CD4-positive, alpha-beta T cell treated with Interleukin-12 subunit alpha and Interleukin-12 subunit beta, for 1 hour (primary cell): Measurements from ENCODE around the gene AFAP1.

ENCODE experiments used
- DNase-seq: peaks from one replicate; pipeline ENCODE4 v3.0.0-alpha.2; 2020

The AFAP1 gene

DNA sequence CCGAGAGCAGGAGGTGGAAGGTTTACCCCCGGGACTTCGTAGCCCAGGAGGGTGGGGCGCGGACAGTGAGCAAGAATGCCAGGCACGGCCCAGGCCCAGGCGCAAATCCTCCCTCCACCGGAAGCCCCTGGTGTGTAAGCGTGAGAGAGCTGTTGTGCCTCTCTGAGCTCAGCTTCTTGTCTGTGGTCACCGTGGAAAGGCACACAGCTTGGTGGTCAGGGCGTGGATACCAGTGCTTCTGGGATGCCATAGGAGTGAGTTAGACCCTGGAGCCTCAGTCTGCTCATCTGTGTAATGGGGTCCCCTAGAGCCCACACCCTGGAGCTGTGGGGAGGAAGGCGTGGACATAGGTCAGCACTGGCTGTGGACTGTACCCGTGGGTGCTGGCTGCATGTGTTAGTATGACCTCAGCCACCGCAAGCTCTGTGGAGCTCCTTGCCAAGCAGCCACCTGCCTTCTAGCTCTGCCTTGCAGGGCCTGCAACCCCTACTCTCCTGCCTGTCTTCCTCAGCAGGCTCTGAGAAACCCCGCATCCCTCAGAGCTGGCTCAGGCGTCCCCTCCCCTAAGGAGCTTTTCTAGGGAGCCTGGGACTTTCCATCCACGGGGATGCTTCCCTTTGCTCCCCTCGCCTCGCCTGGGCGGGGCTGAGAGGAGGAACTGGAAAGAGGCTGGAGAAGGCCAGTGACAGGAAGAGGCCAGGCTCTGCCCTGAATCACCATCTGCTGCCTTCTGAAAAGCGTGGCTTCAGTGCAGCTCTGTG is 28.0 kb upstream of the AFAP1 start:
- peak; percentile 16 for DNase-seq

DNA sequence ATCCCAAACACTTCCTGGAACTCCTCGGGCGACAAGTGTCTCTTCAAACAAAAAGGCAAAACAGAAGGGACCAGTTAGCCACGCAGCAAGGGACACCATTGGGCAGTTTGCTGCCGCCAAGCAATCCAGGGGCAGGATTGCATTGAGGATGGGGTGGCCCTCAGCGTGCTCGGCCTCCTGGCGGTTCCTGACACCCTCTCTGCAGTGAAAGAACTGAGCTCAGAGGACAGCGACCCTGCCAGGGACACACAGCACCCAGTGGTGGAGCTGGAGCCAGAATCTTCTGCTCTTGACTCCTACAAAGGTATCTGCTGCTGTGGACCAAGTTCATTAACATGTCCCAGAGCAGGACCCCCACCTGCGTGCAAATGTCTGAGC is 27.4 kb upstream of the AFAP1 start:
- DNase-seq = no peak

DNA sequence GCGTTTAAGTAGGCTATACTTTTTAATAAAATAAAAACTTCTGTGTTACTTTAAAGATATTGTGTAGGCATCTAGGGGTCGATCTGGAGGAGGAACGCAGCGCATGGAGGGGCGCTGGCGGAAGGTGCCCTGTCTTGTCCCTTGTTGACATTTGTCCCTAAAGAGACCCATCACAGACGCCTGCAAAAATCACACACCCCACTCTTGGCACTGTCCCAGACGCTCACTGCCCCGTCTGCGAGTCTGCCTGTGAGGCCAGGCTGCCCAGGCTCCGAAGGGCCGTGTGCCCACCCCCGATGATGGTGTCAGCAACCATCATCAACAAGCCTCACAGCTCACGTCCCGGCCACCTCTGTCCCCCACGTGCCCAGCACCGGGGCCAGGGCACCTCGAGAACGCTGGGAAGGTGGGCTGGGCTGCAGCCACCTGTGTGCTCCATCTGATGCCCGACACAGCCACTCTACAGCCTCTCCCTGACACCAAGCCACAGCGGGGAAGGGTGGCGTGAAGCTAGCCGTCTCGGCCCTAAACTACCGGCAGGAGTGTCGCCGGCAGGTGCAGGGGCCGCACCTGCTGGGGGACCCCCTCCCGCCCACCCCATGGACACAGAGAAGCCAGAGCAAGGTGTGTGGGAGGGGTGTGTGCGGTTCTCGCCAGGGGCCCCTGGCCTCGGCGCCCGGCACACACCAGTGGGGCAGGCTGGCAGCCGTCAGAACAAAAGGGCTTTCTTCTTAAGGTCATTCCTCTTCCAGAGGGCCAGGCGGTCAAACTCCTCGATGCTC is 26.8 kb upstream of the AFAP1 start:
- DNase-seq = no peak

DNA sequence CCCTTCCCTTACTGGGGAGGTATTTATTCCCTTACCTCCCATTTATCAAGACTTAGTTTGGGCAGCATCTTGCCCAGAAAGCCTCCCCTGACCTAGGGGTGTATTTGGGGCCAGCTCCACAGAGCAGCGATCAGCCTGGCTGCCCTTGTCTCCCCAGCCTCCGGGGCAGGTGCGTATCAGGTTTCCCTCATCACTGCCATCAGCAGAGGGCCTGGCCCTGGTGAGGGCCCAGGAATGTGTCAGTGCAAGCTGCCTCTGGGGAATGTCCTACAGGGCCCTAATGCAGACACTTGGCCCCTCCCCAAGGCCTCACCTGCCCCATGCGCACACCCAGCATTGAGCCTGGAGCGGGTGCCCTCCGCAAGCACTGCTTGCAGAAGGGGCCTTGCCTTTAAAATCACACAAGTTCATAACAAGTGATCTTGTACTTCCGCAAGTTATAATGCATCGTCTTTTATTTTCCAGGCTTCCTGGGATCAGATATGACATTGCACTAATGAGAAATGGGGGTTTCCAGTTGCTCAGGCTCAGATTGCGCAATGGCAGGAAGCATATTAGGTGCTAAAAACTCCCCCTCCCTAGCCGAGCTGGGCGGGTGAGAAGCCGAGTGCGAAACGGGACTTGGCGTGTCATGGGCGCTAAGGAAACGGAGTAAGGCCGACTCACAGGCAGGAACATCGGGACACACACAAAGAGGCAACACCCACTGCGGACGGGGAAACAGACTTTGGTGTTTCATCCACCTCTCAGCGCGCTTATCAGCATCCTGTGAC is 25.4 kb upstream of the AFAP1 start:
- peak; percentile 78 for DNase-seq

DNA sequence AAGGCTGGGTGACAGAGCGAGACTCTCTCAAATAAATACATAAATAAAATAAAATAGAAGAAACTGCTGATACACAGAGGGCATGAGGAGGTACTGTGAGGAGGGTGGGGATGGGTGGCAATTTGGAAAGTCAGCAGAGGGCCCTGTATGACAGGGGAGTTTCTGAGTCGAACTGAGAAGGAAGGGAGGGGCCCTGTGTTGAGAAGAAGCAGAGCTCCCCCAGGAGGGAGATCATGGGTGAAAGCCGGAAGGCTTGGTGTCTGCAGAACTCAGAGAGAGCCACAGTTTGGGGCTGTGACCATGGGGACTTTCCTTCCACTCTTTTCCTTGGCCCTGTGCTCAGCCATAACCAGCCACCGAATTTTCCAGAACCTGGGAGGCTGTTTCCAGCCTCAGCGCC is 24.8 kb upstream of the AFAP1 start:
- peak; percentile 71 for DNase-seq

DNA sequence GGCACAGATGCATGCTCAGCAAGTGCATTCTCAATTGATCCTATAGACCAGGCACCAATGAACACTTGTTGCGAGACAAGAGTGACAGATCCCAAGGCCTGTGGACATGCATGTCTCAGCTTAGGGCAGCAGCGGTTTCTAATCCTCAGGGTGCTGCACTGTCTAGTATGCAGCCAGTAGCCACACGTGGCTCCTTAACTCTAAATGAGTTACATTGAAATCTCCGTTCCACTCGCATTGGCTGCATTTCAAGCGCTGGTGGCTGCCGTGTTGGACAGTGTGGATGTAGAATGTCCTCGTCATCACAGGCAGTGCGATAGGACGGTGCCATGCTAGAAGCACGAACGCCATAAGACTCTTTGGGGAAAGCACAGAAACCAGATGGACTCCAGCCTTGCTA is 24.0 kb upstream of the AFAP1 start:
- no peak for DNase-seq

DNA sequence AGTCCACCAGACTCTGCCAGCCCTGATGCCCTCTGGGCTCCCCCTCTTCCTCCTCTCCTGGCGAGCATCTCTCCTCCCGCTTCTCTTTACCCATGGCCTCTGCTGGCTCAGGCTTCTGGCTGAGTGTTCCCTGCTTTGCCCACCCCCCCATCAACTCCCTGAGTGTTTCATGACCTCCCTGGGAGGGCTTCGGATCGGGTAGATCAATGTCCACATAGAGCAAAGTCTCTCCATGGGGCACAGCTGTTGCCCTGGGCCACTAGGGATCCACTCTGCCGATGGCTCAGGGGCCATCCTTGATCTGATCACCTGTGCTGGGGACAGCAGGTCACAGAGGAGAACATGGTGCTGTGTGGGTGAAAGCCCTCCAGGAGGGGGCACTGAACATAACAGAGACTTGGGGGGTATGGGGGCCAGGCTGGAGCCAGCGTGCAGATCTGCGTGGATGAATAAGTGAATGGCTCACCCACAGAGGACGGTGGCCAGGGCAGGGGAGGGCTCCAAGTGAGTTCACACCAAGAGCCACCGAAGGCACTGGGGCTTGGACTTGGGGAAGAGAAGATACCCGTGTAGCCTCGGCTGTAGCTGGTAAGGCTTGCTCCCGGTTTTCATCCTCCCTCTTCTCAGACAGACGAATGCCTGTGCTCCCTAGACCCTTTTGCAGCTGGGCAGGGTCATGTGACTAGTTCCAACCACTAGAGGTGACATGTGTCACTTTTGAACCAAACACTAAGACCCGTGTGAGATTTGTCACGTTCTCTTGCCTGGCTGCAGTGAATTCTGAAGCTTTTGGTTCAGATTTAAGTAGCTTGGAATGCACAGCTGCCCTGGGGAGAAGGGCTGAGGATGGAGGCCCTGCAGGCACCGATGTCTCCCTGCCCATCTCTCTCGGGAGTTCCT is 23.2 kb upstream of the AFAP1 start:
- DNase-seq = no peak

DNA sequence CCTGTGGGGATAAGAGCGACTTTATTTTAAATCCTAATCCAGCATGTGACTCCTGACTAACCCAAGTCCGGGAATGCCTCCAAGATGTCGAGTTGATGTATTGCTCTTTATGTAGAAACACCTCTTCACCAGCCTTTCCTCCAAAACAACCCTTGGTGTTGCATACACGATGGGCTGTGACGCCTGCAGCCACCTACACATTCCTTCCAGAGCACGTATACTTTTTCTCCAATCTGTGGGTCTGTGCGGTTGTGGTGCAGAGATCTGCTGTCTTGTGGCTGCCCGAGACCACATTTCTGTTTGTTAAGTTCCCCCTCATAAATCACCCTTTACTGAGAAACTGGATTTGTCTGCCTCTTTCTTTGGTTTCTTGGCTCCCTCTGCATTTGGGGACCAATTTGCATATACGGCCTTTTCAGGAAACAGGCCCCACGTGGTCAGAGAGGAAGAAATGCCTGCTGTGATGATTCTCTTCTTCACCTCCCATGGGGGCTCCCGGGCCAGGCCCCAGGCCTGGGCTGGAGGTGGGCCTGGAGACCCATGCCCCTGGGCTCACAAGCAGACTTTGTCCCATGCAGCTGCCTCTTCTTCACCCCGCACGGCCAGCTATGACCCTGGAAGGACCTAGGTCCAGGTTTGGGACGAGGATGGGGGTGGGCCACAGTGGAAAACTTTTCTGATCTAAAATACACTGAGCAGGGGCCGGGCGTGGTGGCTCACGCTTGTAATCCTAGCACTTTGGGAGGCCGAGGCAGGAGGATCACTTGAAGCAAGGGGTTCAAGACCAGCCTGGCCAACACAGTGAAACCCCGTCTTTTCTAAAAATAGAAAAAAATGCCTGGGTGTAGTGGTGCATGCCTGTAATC is 21.4 kb upstream of the AFAP1 start:
- peak; percentile 26 for DNase-seq

DNA sequence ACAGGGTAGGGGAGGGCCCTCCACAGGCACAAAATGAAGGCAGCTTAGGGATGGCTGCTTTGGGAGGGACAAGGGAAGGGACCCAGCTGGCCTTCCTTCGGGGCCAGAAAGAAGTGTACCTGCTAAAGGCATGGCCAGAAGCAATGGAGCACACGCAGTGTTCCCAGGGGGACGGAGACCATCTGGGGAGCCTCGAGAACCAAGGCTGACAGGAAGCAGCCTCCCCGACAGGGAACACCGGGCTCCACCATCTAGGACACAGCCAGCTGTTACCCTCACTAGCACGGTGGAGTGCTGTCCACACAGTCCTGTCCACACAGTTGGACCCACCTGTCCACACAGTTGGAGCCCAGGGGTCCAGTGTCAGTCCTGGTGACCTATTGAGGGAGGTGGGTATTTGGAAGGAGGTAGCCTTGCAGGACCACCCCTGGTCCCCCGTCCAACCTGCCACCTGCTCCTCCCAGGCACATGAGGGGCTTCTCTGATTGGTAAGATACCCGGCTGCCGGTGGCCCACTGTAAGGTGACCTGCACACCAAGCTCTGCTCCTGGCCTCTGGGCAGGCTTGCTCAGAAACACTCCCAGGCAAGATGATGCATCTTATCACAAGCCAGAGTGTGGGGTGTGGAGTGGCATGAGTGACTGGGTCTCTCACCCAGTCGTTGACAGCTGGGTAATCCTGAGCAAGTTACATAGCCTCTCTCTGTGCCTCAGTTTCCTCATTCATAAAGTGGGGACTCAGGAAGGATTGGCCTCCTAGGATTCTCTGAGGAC is 20.5 kb upstream of the AFAP1 start:
- DNase-seq = no peak

DNA sequence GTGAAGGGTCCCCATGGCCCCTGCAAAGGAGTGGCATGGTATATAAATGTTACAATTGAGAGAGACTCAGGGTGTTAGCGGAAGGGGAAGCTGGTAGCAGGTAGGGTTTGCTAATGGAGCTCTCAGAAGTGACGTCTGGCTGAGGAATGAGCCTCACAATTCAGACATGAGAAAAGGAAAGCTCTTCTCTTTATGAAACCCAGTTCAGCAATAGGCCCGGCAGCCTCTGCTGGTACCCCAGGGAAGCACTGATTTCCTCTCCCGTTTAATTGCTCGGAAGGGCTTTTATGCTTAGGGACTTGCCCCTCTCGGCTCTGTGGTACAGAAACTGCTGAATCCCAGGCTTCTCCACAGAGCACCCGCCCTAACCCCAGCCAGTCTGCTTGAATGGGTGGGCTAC is 19.4 kb upstream of the AFAP1 start:
- DNase-seq = no peak

DNA sequence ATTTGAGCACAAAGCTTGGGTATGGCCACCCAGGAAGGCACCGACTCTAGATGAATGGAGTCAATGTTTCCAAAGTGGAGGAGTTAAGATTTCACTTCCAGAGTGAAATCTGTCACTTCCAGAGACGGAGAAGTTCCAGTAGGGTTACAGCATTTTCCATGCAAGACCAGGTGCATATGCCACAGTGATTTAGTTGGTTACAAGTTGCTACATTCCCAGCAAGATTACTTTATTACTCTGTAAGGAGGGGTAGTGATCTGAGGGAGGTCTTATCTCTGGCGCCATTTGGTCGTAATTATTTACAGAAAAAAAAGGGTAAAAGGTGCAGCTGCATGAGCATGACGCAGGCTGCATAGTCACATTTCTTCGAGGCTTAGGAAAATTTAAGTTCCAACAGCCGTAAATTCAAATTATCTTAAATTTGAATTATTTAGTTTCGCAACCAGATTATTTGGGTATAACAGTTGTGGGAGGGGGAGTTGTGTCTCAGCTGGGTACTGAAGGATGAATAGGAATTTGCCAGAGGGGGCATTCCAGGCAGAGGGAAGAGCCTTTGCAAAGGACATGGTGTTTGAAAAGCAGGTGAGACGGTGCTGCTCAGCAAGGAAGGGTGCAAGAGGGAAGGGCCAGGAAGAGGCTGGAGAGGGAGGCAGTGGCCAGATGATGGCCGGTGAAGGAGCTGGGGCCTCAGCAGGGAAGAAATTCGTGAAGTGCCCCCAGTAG is 17.4 kb upstream of the AFAP1 start:
- no peak for DNase-seq

DNA sequence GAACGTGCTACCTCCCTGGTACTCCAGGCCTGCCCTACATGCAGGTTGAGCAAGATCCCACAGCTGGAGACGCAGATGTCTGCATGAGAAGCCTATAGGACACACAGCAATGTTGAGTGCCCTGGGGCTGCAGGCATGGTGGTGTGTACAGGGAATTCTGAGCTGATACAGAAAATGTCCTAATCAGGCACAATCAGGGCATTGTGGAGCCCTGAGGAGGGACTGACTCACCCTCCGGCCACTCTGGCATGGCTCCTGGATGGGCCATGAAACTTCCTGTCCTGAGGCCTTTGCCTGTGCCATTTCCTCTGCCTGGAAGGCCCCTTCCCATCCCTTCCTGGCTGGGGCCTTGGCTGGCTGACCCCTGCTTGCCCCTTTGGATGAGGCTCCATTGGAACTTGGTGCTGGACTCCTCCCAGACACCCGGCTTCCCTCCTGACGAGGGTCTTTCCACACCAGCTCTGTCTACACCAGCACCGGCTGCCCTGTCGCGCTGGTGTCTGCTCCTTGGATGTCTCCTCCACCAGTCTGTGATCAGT is 16.7 kb upstream of the AFAP1 start:
- DNase-seq = no peak

DNA sequence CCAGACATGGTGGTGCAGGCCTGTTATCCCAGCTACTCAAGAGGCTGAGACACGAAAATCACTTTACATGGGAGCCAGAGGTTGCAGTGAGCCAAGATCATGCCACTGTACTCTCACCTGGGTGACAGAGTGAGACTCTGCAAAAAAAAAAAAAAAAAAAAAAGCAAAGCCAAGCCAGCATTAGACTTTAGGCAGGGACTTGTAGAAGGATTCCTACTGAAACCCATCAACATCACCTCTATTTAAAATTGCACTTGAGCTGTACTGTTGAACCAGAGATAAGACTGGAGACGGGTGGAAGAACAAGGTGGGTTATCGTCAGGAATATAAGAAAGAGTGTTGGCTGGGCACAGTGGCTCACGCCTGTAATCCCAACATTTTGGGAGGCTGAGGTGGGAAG is 15.7 kb upstream of the AFAP1 start:
- DNase-seq = no peak

DNA sequence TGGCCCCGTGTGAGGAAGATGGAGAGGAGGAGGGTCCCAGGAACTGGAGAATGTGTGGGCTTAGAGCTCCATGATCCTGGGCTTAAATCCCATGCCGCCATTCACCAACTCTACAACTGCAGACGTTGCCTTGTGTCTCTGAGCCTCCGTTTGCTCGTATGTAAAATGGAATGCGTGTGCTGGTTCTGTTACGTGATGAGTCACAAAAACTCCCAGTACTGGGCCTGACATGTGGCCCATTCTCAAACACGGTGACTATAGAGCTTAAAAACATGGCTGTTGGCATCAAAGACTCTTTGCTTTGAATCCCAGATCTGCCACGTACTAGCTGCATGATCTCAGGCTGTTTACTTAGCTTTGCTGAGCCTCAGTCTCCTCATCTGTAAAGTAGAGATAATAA is 13.0 kb upstream of the AFAP1 start:
- no peak for DNase-seq

DNA sequence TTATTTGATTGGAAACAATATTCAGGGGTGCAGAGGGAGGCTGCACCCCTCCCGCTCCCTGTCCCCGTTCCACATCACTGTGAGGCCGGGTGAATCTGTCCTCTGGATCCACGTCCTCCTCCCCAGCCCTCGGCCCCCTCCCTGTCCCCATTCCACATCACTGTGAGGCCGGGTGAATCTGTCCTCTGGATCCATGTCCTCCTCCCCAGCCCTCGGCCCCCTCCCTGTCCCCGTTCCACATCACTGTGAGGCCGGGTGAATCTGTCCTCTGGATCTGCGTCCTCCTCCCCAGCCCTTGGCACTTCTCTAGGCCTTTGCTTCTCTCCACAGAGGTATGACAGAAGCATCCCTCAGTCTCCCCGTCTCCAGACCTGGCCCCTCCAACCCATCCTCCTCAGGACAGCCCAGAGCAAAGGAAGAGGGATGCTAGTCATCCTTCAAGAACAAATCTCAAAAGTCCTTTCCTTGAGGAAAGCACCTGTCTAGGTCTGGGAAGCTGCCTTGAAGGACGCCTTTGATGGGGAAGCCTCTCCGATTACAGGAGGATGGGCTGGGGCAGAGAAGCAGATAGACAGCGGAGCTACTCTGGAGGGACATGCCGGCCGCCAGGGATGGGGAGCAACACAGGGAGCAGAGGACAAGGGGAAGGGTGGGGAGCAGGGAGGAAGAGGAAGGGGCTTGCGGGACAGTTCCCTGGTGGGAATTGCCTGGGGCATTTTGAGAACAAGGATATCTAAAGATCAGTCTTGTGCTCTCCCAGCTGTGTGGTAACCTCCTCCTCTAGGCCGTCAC is 10.8 kb upstream of the AFAP1 start:
- no peak for DNase-seq

DNA sequence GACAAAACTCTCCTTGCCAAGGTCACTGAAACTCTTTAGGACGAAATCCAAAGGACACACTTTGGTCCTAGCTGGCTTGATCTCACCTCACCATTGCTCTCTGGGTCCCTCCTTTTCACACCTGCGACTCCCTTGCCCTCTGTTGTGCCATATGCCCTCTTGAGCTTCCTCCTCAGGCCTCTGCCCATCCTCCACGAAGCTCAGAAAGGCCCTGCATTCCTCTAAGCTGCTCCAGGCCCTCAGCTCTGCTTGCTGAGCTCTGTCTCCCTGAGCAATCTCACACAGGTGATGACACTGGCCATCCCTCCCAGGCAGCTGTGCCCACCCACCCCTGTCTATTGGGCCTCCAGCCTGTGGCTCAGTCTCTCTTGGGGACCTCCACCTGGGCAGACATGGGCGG is 10.1 kb upstream of the AFAP1 start:
- no peak for DNase-seq

DNA sequence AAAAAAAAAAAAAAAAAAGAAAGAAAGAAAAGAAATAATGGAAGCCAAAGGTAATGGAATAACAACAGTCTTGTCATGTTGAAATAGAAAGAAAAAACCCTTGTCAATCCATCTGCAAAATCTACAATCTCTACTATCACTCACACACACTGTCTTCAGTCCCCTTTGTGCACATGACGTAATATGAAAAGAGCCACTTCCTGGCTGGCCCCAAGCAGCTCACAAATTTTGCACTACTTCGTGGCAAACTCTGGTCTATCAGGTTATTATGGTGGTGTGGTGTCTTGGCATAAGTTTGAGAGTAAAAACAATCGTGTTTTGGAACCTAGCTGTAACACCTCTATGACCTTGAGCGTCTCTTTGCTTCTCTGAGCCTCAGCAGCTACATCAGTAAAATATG is 8.3 kb upstream of the AFAP1 start:
- DNase-seq = peak; percentile 19

DNA sequence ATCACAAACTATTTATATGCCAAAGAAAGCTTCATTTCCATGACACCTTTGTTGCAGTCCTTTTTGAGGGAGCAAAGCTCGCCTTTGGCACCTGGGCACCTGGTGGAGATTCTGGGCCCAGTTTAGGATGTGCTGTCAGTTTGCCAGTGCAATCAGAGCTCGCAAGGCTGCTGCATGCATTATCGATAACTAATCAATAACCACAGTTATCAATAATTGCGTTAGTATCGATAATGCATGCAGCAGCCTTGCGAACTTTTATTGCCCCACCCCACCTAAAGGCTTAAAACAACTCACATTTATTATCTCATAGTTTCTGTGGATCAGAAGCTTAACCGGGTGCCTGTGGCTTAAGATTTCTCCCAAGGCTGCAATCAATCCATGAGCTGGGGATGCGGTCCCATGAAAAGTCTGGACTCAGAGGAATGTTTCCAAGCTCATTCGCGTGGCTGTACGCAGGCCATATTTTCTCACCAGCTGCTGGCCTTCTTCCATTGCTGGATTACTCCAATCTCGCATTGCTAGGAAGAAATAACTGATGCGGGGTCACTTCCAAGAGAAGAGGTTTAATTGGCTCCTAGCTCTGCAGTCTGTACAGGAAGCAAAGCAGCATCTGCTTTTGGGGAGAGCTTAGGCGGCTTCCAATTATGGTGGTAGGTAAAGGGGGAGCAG is 6.2 kb upstream of the AFAP1 start:
- no peak for DNase-seq
